C4-2B (cell line): ENCODE data around the gene IL18RAP.

ENCODE experiments used
- H3K27ac ChIP-seq: fragments of 450-650 bp; 2 replicates; pipeline ENCODE4 v1.5.1; 2017
- ZFX ChIP-seq: fragments of 450-650 bp; IDR thresholded peaks from 2 replicates; pipeline ENCODE4 v1.6.1; 2017
- TF ChIP-seq, protein P1 (sequence below): fragments of 450-650 bp; conservative IDR thresholded peaks from 2 replicates; pipeline ENCODE4 v1.5.1; 2017; ENCODE audit warnings: mild to moderate bottlenecking

The IL18RAP gene

GRCh38 chr2:102401865-102402264, 21.1 kb upstream of the IL18RAP start:
- H3K27ac ChIP-seq: no peak overlapping the region
- no peak for TF ChIP-seq ZFX
- TF ChIP-seq, protein P1, sequence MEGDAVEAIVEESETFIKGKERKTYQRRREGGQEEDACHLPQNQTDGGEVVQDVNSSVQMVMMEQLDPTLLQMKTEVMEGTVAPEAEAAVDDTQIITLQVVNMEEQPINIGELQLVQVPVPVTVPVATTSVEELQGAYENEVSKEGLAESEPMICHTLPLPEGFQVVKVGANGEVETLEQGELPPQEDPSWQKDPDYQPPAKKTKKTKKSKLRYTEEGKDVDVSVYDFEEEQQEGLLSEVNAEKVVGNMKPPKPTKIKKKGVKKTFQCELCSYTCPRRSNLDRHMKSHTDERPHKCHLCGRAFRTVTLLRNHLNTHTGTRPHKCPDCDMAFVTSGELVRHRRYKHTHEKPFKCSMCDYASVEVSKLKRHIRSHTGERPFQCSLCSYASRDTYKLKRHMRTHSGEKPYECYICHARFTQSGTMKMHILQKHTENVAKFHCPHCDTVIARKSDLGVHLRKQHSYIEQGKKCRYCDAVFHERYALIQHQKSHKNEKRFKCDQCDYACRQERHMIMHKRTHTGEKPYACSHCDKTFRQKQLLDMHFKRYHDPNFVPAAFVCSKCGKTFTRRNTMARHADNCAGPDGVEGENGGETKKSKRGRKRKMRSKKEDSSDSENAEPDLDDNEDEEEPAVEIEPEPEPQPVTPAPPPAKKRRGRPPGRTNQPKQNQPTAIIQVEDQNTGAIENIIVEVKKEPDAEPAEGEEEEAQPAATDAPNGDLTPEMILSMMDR: no peak

GRCh38 chr2:102410952-102411351, 12.0 kb upstream of the IL18RAP start:
- no peak overlapping the region for H3K27ac ChIP-seq
- TF ChIP-seq, protein P1: no peak
- TF ChIP-seq ZFX: no peak

DNA sequence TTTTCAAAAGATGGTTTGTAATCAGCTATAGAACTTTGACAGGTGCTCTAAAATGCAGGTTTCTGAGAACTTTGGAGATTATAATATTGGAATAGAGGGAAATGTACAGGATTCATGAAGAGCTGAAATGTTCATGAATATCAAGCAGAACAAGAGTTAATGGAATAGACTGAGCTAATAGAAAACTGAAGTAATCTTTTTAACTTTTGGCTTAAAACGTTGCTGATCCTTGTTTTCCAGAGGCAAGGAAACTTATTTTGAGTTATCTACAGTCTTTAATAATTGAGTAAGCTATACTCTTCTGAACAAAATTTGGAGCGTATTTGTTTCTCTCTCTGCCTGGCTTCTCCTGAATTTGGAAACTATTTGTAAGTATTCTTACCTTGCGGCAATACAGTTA, 10.8 kb upstream of the IL18RAP start:
- no peak for TF ChIP-seq ZFX
- TF ChIP-seq, protein P1: no peak
- no peak overlapping the region for H3K27ac ChIP-seq

DNA sequence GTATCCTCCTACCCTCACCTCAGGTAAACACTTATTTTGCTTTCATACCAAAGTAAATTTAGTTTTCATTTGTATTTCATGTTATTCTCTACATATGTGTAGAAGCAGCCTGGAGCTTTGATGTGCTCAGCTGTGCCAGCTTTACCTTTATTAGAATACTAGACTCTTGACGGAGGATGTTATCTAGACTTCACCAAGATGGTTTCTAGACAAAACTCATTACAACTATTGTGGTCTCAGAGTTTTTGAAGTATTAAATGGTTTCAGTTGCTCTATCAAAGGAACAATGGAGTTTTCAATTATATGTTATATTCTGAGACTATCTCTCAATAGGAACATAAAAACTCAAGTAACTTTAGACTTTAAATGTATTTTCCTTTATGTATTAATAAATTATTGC, 5.0 kb upstream of the IL18RAP start:
- H3K27ac ChIP-seq: no peak overlapping the region
- TF ChIP-seq, protein P1: no peak
- no peak for TF ChIP-seq ZFX

- TF ChIP-seq, protein P1: no peak
- TF ChIP-seq ZFX: no peak
- H3K27ac ChIP-seq: no peak overlapping the region
These were observed 4.5 kb upstream of the IL18RAP start for GRCh38 chr2:102418421-102418961.

DNA sequence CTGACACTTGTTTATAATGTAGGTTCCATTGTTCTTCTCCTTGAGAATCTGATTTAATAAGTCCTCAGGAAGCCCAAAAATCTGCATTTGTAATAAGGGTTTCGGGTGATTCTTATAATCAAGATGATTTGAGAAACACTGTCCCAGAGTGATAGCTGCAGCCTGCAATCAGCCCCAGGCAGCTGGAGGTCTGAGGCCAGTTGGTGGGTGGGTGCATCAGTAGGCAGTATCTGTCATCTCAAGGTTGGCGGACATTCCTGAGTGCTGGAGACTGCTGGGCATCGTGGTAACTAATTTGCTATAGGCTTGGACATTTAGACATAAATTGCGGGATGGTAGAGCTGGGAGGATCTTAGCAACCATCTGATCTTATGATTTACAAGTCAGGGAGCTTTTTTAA, 2.7 kb upstream of the IL18RAP start:
- H3K27ac ChIP-seq: no peak overlapping the region
- TF ChIP-seq ZFX: no peak
- TF ChIP-seq, protein P1: no peak

DNA sequence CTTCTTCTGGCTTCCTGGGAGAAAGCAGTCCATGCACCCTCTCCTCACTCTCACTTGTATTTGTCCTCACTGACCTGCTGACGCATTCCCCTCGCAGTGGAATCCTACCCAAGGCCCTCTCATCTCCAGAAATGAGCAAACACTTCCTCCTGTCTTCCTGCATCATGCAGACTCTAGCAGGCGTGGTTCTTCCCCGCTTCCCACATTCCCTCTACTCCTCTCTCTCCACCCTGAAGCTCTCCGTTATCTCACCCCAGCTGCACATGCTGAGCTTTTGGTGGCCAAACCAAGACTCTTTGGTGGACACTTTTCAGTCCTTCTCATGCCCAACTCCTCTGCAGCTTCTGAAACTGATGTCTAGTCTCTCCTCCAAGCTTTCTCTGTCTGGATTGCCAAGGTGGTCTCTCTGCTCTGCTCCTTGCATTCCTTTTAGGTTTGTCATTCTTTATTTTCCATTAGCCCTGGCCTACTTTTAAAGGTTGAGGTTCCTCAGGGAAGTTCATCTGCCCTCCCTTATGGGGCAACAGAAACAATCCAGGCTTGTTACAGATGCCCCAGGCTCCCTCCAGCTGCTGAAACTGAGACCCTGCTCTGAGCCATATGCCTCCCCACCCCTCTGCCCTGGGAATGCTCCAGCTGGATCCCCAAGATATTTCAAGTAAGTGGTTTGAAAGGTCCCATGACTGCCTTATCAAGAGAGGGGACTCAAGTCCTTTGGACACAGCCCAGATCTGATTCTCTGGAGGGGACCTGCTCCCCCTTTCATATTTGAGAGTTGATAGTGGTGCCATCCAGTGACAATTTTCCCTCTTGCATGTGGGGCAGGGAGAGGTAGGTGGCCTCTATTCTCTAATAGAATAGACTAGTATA, 835 bp upstream of the IL18RAP start:
- TF ChIP-seq ZFX: no peak
- H3K27ac ChIP-seq: no peak overlapping the region
